GM23248 (cell line): ENCODE data around the gene IKZF3. TPM values are rescaled to one million over a fixed set of nuclear protein-coding genes. Genes with fewer than 3 reads are reported as not detected.

Experiments
- DNase-seq: peaks from one replicate; pipeline ENCODE4 v3.0.0-alpha.2; 2015
- H2AFZ ChIP-seq: fragments of 200-600 bp; sonication (generic); 2 replicates; pipeline ENCODE4 v1.6.1; 2016; ENCODE audit warnings: antibody characterized with exemption
- H3F3A ChIP-seq: fragments of 200-600 bp; sonication (generic); 2 replicates; pipeline ENCODE4 v1.6.1; 2016; ENCODE audit warnings: mild to moderate bottlenecking, antibody characterized with exemption, mixed run types; ENCODE audit not compliant: insufficient read depth
- H3K27ac ChIP-seq: fragments of 200-600 bp; sonication (generic); 2 replicates; pipeline ENCODE4 v1.5.1; 2016; ENCODE audit warnings: mild to moderate bottlenecking
- H3K27me3 ChIP-seq: fragments of 200-600 bp; sonication (generic); replicated peaks from 2 replicates; pipeline ENCODE4 v1.6.1; 2016; ENCODE audit warnings: mild to moderate bottlenecking; ENCODE audit not compliant: insufficient read depth
- H3K36me3 ChIP-seq: fragments of 200-600 bp; sonication (generic); 2 replicates; pipeline ENCODE4 v1.6.1; 2016; ENCODE audit warnings: low read depth, mild to moderate bottlenecking
- H3K4me1 ChIP-seq: fragments of 200-600 bp; sonication (generic); 2 replicates; pipeline ENCODE4 v1.6.1; 2016; ENCODE audit warnings: mild to moderate bottlenecking; ENCODE audit not compliant: insufficient read depth
- H3K4me2 ChIP-seq: fragments of 200-600 bp; sonication (generic); one replicate; pipeline ENCODE4 v1.6.1; 2016; ENCODE audit warnings: mild to moderate bottlenecking; ENCODE audit not compliant: unreplicated experiment
- H3K4me3 ChIP-seq: fragments of 200-600 bp; sonication (generic); 2 replicates; pipeline ENCODE4 v1.5.1; 2016; ENCODE audit warnings: mild to moderate bottlenecking
- H3K79me2 ChIP-seq: fragments of 200-600 bp; sonication (generic); 2 replicates; pipeline ENCODE4 v1.6.1; 2016; ENCODE audit warnings: mild to moderate bottlenecking; ENCODE audit not compliant: insufficient read depth
- H3K9ac ChIP-seq: fragments of 200-600 bp; sonication (generic); 2 replicates; pipeline ENCODE4 v1.6.1; 2016; ENCODE audit warnings: mild to moderate bottlenecking
- H3K9me2 ChIP-seq: fragments of 200-600 bp; sonication (generic); 2 replicates; pipeline ENCODE4 v1.6.1; 2016; ENCODE audit warnings: mixed run types, mild to moderate bottlenecking, moderate library complexity; ENCODE audit not compliant: insufficient read depth
- H3K9me3 ChIP-seq: fragments of 200-600 bp; sonication (generic); one replicate; pipeline ENCODE4 v1.6.1; 2017; ENCODE audit warnings: low read depth
- H4K20me1 ChIP-seq: fragments of 200-600 bp; sonication (generic); 2 replicates; pipeline ENCODE4 v1.6.0; 2016; ENCODE audit not compliant: insufficient read depth
- EZH2 ChIP-seq: fragments of 200-600 bp; sonication (generic); IDR thresholded peaks from 2 replicates; pipeline ENCODE4 v1.6.1; 2018; ENCODE audit warnings: antibody characterized with exemption, mild to moderate bottlenecking; ENCODE audit not compliant: insufficient read depth, poor library complexity, severe bottlenecking
- EZH2phosphoT487 ChIP-seq: fragments of 200-600 bp; sonication (generic); IDR thresholded peaks from 2 replicates; pipeline ENCODE4 v1.6.1; 2018; ENCODE audit warnings: antibody characterized with exemption, moderate library complexity, mild to moderate bottlenecking, low read depth; ENCODE audit not compliant: insufficient read depth
- WGBS, 2 experiments: methylation state at CpG; one replicate each; pipeline ENCODE4 v1.1.6; 2015 to 2017; ENCODE audit warnings: low lambda C conversion rate in 2 of 2, low coverage in 1 of 2; ENCODE audit errors: missing lambda C conversion rate in 2 of 2; 5-methylcytosine and 5-hydroxymethylcytosine counted together
- in situ Hi-C: fragments of 300-500 bp; cut with MboI; formaldehyde crosslinking; loops from 2 replicates; pipeline ENCODE4 v1.15.0; 2020
- polyA plus RNA-seq: library from polyadenylated mRNA; unstranded; fragments of >200 nt; fragmentation: Nextera tagmentation; extraction: Ambion mirVana; gene quantifications from 2 replicates; pipeline ENCODE4 v1.2.1, GENCODE V29; 2016
- total RNA-seq: library from RNA; depleted of rRNA; stranded (reverse); fragments of >200 nt; shearing (Covaris generic); gene quantifications from 2 replicates; pipeline ENCODE4 v1.2.3, GENCODE V29; 2014

Gene IKZF3
- total and polyA plus RNA-seq, 2 experiments from 2014 or later = 0.09 TPM; not detected in 1

GRCh38 chr17:39822051-39822451, 42.1 kb downstream of the IKZF3 start:
- TF ChIP-seq EZH2phosphoT487 (no peak), EZH2 (no peak)
- WGBS, 2 experiments = 21 to 23% methylated on average over 2 of the region's 2 CpGs
- no peaks in the 10 kb centered on the region for H3K79me2 ChIP-seq
- H3K27ac ChIP-seq = no peak overlapping the region
- no peak overlapping the region for H3K4me2 ChIP-seq
- in situ Hi-C loops = no loop called here
- H3K9me3 ChIP-seq = no peaks in the 10 kb centered on the region
- H3K4me3 ChIP-seq = no peak overlapping the region
- H3F3A ChIP-seq = no peaks in the 10 kb centered on the region
- H3K9ac ChIP-seq = no peak overlapping the region
- no peaks in the 10 kb centered on the region for H3K36me3 ChIP-seq
- H2AFZ ChIP-seq = no peak overlapping the region
- H3K27me3 ChIP-seq = peaks cover 17% of the 10 kb centered on the region
- no peaks in the 10 kb centered on the region for H4K20me1 ChIP-seq
- no peaks in the 10 kb centered on the region for H3K9me2 ChIP-seq
- no peaks in the 10 kb centered on the region for H3K4me1 ChIP-seq
- no peak for DNase-seq

- H3K4me2 ChIP-seq = no peak overlapping the region
- no peaks in the 10 kb centered on the region for H3K9me2 ChIP-seq
- no peaks in the 10 kb centered on the region for H4K20me1 ChIP-seq
- no peak overlapping the region for H2AFZ ChIP-seq
- no peaks in the 10 kb centered on the region for H3K9me3 ChIP-seq
- in situ Hi-C loops = no loop called here
- no peaks in the 10 kb centered on the region for H3F3A ChIP-seq
- H3K27ac ChIP-seq = no peak overlapping the region
- H3K79me2 ChIP-seq = no peaks in the 10 kb centered on the region
- TF ChIP-seq EZH2phosphoT487 = no peak
- TF ChIP-seq EZH2 = no peak
- H3K4me1 ChIP-seq = no peaks in the 10 kb centered on the region
- WGBS, 2 experiments = 55 to 65% methylated on average over 2 of the region's 2 CpGs
- H3K36me3 ChIP-seq = no peaks in the 10 kb centered on the region
- no peak overlapping the region for H3K9ac ChIP-seq
- no peak for DNase-seq
- H3K4me3 ChIP-seq = no peak overlapping the region
- H3K27me3 ChIP-seq = peaks cover 17% of the 10 kb centered on the region
These were observed 43.1 kb downstream of the IKZF3 start for GRCh38 chr17:39820987-39821386.

- TF ChIP-seq EZH2phosphoT487 (no peak), EZH2 (no peak)
- WGBS, 2 experiments = 17 to 18% methylated on average over 4 of the region's 4 CpGs
- no peak overlapping the region for H2AFZ ChIP-seq
- no peaks in the 10 kb centered on the region for H3F3A ChIP-seq
- in situ Hi-C loops = no loop called here
- H3K4me3 ChIP-seq = no peak overlapping the region
- no peaks in the 10 kb centered on the region for H3K9me3 ChIP-seq
- peaks cover 21% of the 10 kb centered on the region for H3K27me3 ChIP-seq
- H3K27ac ChIP-seq = no peak overlapping the region
- no peaks in the 10 kb centered on the region for H3K79me2 ChIP-seq
- H3K4me1 ChIP-seq = no peaks in the 10 kb centered on the region
- no peak overlapping the region for H3K9ac ChIP-seq
- no peak for DNase-seq
- H4K20me1 ChIP-seq = no peaks in the 10 kb centered on the region
- H3K9me2 ChIP-seq = no peaks in the 10 kb centered on the region
- H3K36me3 ChIP-seq = no peaks in the 10 kb centered on the region
- H3K4me2 ChIP-seq = no peak overlapping the region
These were observed 43.6 kb downstream of the IKZF3 start for GRCh38 chr17:39820541-39820940.

GRCh38 chr17:39818358-39819000, 45.6 kb downstream of the IKZF3 start:
- WGBS, 2 experiments = 60% methylated on average over 9 of the region's 9 CpGs
- no peak for DNase-seq
- H4K20me1 ChIP-seq = no peaks in the 10 kb centered on the region
- H3K9ac ChIP-seq = no peak overlapping the region
- H2AFZ ChIP-seq = no peak overlapping the region
- no peaks in the 10 kb centered on the region for H3K9me3 ChIP-seq
- H3K4me1 ChIP-seq = no peaks in the 10 kb centered on the region
- H3K4me2 ChIP-seq = no peak overlapping the region
- in situ Hi-C loops = no loop called here
- H3K4me3 ChIP-seq = no peak overlapping the region
- H3K27me3 ChIP-seq = peaks cover 32% of the 10 kb centered on the region
- no peaks in the 10 kb centered on the region for H3K9me2 ChIP-seq
- no peak overlapping the region for H3K27ac ChIP-seq
- no peak for TF ChIP-seq EZH2phosphoT487
- no peak for TF ChIP-seq EZH2
- no peaks in the 10 kb centered on the region for H3K79me2 ChIP-seq
- H3K36me3 ChIP-seq = no peaks in the 10 kb centered on the region
- no peaks in the 10 kb centered on the region for H3F3A ChIP-seq

GRCh38 chr17:39816272-39816671, 47.8 kb downstream of the IKZF3 start:
- Histone ChIP-seq H3K27ac (no peak overlapping the region), H3K4me3 (no peak overlapping the region), H3K4me2 (no peak overlapping the region), H3K79me2 (no peaks in the 10 kb centered on the region), H3K9ac (no peak overlapping the region), H3K9me2 (no peaks in the 10 kb centered on the region), H3K9me3 (no peaks in the 10 kb centered on the region), H3K36me3 (no peaks in the 10 kb centered on the region), H3K27me3 (peaks cover 37% of the 10 kb centered on the region), H3F3A (no peaks in the 10 kb centered on the region), H4K20me1 (no peaks in the 10 kb centered on the region), H3K4me1 (no peaks in the 10 kb centered on the region), H2AFZ (no peak overlapping the region)
- TF ChIP-seq EZH2phosphoT487 (no peak), EZH2 (no peak)
- DNase-seq = no peak
- in situ Hi-C loops = no loop called here
